ENCODE data around the gene TRDN. TPM values are rescaled to one million over a fixed set of nuclear protein-coding genes. Genes with fewer than 3 reads are reported as not detected.

TRDN gene
- total RNA-seq, 1 donor from 2014 or later, result not detected

DNA sequence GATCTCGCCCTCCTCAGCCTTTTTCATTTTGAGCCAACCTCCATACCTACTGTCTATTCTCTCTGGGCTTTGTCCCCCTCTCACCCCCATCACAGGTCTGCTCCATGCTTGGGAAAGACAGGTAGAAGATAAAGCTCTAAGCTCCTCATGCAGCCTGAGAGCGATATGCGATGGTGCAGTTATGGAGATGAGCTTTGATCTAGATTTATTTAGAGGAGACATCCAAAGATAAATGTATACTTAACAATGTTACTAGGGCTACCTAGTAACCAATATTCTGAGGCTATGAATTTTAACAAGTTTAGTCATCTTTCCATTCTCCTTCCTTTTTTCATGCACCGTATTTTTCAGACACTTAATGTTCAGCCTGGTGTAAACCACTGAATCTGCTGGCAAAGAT lies 95.3 kb downstream of the TRDN start:
- H3K36me3 ChIP-seq (ENCODE audit: control insufficient read depth, insufficient read depth, low read length), result no peaks in the 10 kb centered on the region
- FAIRE-seq, result no peak
- no peak for DNase-seq (ENCODE audit: low read depth)
- TF ChIP-seq, protein P1, sequence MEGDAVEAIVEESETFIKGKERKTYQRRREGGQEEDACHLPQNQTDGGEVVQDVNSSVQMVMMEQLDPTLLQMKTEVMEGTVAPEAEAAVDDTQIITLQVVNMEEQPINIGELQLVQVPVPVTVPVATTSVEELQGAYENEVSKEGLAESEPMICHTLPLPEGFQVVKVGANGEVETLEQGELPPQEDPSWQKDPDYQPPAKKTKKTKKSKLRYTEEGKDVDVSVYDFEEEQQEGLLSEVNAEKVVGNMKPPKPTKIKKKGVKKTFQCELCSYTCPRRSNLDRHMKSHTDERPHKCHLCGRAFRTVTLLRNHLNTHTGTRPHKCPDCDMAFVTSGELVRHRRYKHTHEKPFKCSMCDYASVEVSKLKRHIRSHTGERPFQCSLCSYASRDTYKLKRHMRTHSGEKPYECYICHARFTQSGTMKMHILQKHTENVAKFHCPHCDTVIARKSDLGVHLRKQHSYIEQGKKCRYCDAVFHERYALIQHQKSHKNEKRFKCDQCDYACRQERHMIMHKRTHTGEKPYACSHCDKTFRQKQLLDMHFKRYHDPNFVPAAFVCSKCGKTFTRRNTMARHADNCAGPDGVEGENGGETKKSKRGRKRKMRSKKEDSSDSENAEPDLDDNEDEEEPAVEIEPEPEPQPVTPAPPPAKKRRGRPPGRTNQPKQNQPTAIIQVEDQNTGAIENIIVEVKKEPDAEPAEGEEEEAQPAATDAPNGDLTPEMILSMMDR (IDR thresholded peaks at IDR 0.05; ENCODE audit: insufficient read depth, low read length, severe bottlenecking), result no peak
- no peak overlapping the region for H3K4me3 ChIP-seq (ENCODE audit: low read depth, low read length)
- H3K27me3 ChIP-seq (ENCODE audit: control insufficient read depth, insufficient read depth, low read length), result no peaks in the 10 kb centered on the region

DNA sequence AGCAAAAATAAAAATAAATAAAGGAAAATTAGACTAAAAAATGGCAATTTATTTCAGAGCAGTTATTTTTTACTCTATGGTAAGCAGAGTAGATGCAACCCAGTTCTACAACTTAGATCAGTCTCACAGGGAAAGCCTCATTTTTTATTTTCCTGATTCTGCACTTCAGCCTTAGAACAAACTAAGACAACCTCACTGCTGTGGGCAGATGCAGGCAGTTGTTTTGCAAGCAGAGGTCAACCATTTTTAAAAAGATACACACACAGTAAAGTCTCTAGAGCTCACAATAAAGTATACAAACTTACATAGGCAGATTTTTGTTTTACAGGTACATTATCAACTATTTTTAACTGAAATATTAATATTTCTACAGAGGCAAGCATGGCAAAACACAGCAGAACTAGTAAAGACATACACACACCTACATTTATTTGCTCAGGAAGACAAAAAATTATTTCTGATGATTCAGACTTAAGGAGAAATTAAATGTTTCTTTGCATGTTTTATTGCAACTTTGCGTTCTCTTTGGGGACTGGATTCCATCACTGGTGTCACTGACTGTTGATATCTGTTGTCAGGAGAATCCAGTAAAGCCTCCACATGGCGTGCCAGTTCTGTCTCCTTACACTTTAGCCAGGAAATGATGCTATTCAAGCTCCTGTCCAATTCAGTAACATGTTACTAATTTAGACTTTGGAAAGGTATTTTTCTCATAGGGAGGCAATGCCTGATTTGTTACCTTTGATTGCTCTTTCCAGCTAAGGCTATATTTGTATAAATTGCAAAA lies 102.7 kb downstream of the TRDN start:
- DNase-seq (ENCODE audit: low read depth), result no peak
- Histone ChIP-seq H3K36me3 (ENCODE audit: control insufficient read depth, insufficient read depth, low read length) (no peaks in the 10 kb centered on the region), H3K4me3 (ENCODE audit: low read depth, low read length) (no peak overlapping the region), H3K27me3 (ENCODE audit: control insufficient read depth, insufficient read depth, low read length) (no peaks in the 10 kb centered on the region)
- no peak for FAIRE-seq
- TF ChIP-seq, protein P1 (IDR thresholded peaks at IDR 0.05; ENCODE audit: insufficient read depth, low read length, severe bottlenecking), result no peak

DNA sequence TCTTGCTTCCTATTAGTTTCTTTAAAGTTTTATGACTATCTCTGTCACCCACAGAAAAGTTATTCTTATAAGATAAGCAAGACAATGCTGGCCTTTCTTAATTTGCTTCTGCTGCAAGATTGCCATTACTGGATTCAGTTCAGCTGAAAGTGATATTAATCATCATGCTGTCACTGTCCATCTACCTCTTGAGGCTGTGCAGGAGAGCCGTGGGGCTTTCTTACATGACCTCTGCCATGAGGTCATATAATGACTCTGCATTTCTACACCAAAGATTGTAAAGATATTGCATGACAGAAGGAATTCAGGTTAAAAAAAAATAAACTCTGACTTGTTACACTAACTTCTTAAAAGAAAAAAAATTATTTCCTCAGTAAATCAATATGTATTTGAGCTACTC lies 106.9 kb downstream of the TRDN start:
- TF ChIP-seq, protein P1 (IDR thresholded peaks at IDR 0.05; ENCODE audit: insufficient read depth, low read length, severe bottlenecking), result no peak
- Histone ChIP-seq H3K27me3 (ENCODE audit: control insufficient read depth, insufficient read depth, low read length) (no peaks in the 10 kb centered on the region), H3K36me3 (ENCODE audit: control insufficient read depth, insufficient read depth, low read length) (no peaks in the 10 kb centered on the region), H3K4me3 (ENCODE audit: low read depth, low read length) (no peak overlapping the region)
- no peak for FAIRE-seq
- DNase-seq (ENCODE audit: low read depth), result peak; percentile 56

DNA sequence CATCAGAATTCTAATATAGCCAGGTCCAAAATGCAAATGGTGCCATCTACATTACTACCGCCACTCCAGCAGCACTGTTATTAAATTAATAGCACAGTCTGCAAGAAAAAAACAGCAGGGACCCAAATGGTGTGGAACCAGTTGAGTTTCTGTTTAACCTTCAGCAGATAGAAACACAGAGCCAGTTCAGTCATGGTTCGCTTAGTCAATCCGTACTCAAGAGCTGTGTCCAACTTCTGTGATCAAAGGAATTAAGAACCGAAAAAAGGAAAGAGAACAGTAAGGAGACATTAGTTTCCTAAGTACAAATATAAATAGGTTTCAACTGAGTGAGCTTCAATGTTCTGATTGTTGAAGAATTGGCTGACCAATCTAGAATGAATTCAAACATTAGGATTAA lies 107.7 kb downstream of the TRDN start:
- Histone ChIP-seq H3K27me3 (ENCODE audit: control insufficient read depth, insufficient read depth, low read length) (no peaks in the 10 kb centered on the region), H3K4me3 (ENCODE audit: low read depth, low read length) (no peak overlapping the region), H3K36me3 (ENCODE audit: control insufficient read depth, insufficient read depth, low read length) (no peaks in the 10 kb centered on the region)
- TF ChIP-seq, protein P1 (IDR thresholded peaks at IDR 0.05; ENCODE audit: insufficient read depth, low read length, severe bottlenecking), result no peak
- DNase-seq (ENCODE audit: low read depth), result no peak
- FAIRE-seq, result no peak

DNA sequence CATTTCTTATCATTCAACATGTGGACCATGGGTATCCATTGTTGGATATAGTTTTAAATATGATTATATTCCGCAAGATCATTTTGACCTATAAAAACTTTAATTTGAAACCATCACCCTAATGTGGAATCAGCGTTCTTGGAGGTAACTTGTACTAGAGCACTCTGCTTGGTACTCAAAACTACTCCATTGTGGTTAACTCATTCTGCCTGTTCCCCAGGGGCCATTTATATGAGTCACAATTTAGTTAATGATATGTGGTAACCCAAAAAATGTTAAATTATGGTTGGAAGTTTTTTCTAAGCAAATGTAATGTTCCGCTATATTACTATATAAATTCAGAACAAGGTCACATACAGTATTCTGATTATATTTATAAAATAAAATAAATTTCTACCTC lies 109.3 kb downstream of the TRDN start:
- H3K27me3 ChIP-seq (ENCODE audit: control insufficient read depth, insufficient read depth, low read length), result no peaks in the 10 kb centered on the region
- no peak overlapping the region for H3K4me3 ChIP-seq (ENCODE audit: low read depth, low read length)
- H3K36me3 ChIP-seq (ENCODE audit: control insufficient read depth, insufficient read depth, low read length), result no peaks in the 10 kb centered on the region
- TF ChIP-seq, protein P1 (IDR thresholded peaks at IDR 0.05; ENCODE audit: insufficient read depth, low read length, severe bottlenecking), result no peak
- FAIRE-seq, result no peak
- no peak for DNase-seq (ENCODE audit: low read depth)

DNA sequence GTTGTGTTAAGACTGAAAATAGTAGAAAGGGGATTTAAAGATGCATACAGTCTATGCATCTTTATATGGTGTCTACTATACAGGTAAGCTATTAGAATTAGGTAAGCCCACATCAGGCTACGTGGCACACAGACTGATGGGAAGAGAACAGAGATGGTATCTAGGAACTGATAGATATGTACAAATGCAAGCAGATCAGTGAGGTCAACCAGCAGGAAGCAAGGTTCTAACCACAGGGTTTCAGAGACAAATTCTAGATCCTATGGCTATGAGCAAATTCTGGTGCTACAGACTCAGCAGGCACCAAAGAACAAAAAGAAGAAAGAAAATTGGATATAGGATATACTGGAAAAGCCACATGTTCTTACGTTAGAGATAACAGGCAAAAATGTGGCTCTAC lies 110.6 kb downstream of the TRDN start:
- DNase-seq (ENCODE audit: low read depth) (no peak), FAIRE-seq (no peak)
- Histone ChIP-seq H3K4me3 (ENCODE audit: low read depth, low read length) (no peak overlapping the region), H3K36me3 (ENCODE audit: control insufficient read depth, insufficient read depth, low read length) (no peaks in the 10 kb centered on the region), H3K27me3 (ENCODE audit: control insufficient read depth, insufficient read depth, low read length) (no peaks in the 10 kb centered on the region)
- TF ChIP-seq, protein P1 (IDR thresholded peaks at IDR 0.05; ENCODE audit: insufficient read depth, low read length, severe bottlenecking), result no peak
